ENCODE results near the gene KRCC1. TPM values are rescaled to one million over a fixed set of nuclear protein-coding genes. Genes with fewer than 3 reads are reported as not detected.

KRCC1 gene
- 10 to 100 TPM in 1 of 2 donors, 1 to 10 TPM in 1; 9.2 to 14.8 TPM for total RNA-seq

- Histone ChIP-seq H3K4me1 (peaks cover 46% of the 10 kb centered on the region), H3K9me3 (no peaks in the 10 kb centered on the region), H3K27ac (peak within 1 kb of the TSS; percentile 84 to 97 (median 92)), H3K36me3 (replicated peaks in 1 of 2; ENCODE audit: insufficient read depth in 1 of 2, low read depth in 2 of 2) (no peaks in the 10 kb centered on the region), H3K27me3 (no peaks in the 10 kb centered on the region), H3K4me3 (peak within 1 kb of the TSS; percentile 91 to 96)
- 0% methylated on average over 24 to 73 of the region's 77 CpGs for WGBS, 2 donors
- peak; percentile 95 to 98 (median 97) for DNase-seq
- peak; percentile 98 for ATAC-seq
- TF ChIP-seq CTCF (IDR thresholded peaks at IDR 0.05) (peak in 2 of 7 experiments; percentile 16 to 38), POLR2A (IDR thresholded peaks at IDR 0.05) (peak; percentile 89 to 96 (median 94))
- intact Hi-C loops (cut with DNase I): loop anchor here (5.0 kb wide), 1 partner anchor 107 kb away; no protein-coding TSS in a partner anchor
These were observed at the start of gene KRCC1 for GRCh38 chr2:88055371-88056128. TSS of gene KRCC1 (minus strand) at chr2:88055783. CDS start at chr2:88028563, 27,220 bp downstream.

- no peaks in the 10 kb centered on the region for H3K4me1 ChIP-seq
- no peak overlapping the region for H3K27ac ChIP-seq
- no peak for ATAC-seq
- 57 to 61% methylated on average over 3 of the region's 3 CpGs for WGBS, 2 donors
- H3K27me3 ChIP-seq: no peaks in the 10 kb centered on the region
- H3K36me3 ChIP-seq (replicated peaks in 1 of 2; ENCODE audit: insufficient read depth in 1 of 2, low read depth in 2 of 2): no peaks in the 10 kb centered on the region
- TF ChIP-seq POLR2A (IDR thresholded peaks at IDR 0.05) (no peak), CTCF (IDR thresholded peaks at IDR 0.05) (no peak)
- H3K4me3 ChIP-seq: no peak overlapping the region
- no peaks in the 10 kb centered on the region for H3K9me3 ChIP-seq
- intact Hi-C loops (cut with DNase I): no loop called here
- no peak for DNase-seq
These were observed 44.9 kb upstream of the KRCC1 start for GRCh38 chr2:88100489-88100858.

- intact Hi-C loops (cut with DNase I): no loop called here
- WGBS, 2 donors: 54 to 55% methylated on average over 5 of the region's 5 CpGs
- H3K27me3 ChIP-seq: no peaks in the 10 kb centered on the region
- TF ChIP-seq CTCF (IDR thresholded peaks at IDR 0.05): no peak
- no peak for TF ChIP-seq POLR2A (IDR thresholded peaks at IDR 0.05)
- H3K4me1 ChIP-seq: no peaks in the 10 kb centered on the region
- ATAC-seq (no peak), DNase-seq (no peak)
- H3K36me3 ChIP-seq (replicated peaks in 1 of 2; ENCODE audit: insufficient read depth in 1 of 2, low read depth in 2 of 2): no peaks in the 10 kb centered on the region
- H3K9me3 ChIP-seq: no peaks in the 10 kb centered on the region
- no peak overlapping the region for H3K4me3 ChIP-seq
- H3K27ac ChIP-seq: no peak overlapping the region
These were observed 44.4 kb upstream of the KRCC1 start for GRCh38 chr2:88099798-88100488.

- intact Hi-C loops (cut with DNase I): no loop called here
- Histone ChIP-seq H3K27ac (no peak overlapping the region), H3K9me3 (no peaks in the 10 kb centered on the region), H3K4me1 (no peaks in the 10 kb centered on the region), H3K36me3 (replicated peaks in 1 of 2; ENCODE audit: insufficient read depth in 1 of 2, low read depth in 2 of 2) (no peaks in the 10 kb centered on the region), H3K27me3 (no peaks in the 10 kb centered on the region), H3K4me3 (no peak overlapping the region)
- no peak for ATAC-seq
- DNase-seq: no peak
- TF ChIP-seq CTCF (IDR thresholded peaks at IDR 0.05) (no peak), POLR2A (IDR thresholded peaks at IDR 0.05) (no peak)
These were observed 42.9 kb upstream of the KRCC1 start for GRCh38 chr2:88098558-88098900.
